ENCODE measurements around the gene RAB35.

The RAB35 gene

DNA sequence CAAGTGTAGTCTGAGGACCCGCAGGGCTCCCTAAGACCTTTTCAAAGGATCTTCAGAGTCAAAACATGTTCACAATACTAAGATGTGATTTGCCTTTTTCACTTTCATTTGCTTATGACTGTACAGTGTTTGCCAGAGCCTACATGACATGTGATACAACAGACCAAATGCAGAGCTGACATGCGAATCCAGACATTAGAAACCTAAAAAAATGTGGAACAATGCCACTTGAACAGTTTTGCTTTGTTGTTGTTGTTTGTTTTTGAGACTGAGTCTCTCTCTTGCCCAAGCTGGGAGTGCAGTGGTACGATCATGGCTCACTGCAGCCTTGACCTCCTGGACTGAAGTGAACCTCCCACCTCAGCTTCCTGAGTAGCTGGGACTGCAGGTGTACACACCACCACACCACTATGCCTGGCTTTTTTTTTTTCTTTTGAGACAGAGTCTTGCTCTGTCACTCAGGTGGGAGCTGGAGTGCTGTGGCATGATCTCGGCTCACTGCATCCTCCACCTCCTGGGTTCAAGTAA lies 5.3 kb upstream of the RAB35 start:
- peaks cover 9% of the 10 kb centered on the region for H3K4me1 ChIP-seq (ENCODE audit: control insufficient read depth, insufficient read depth, low read length)
- H3K27ac ChIP-seq (ENCODE audit: extremely low read depth, low read depth, low read length) = no peak overlapping the region
- H3K4me3 ChIP-seq (ENCODE audit: low read depth, low read length) = no peak overlapping the region
- POLR2A ChIA-PET = interaction anchor here (0.7 kb wide), 1 partner anchor 17 kb away, joined by 6 read pairs; no protein-coding TSS in a partner anchor
- H3K36me3 ChIP-seq (ENCODE audit: control insufficient read depth in 2 of 2, insufficient read depth in 1 of 2, low read length in 2 of 2) = peaks cover 0 to 13% of the 10 kb centered on the region in 2 experiments; a peak in 1 of 3 replicates
- no peaks in the 10 kb centered on the region for H3K9me3 ChIP-seq (ENCODE audit: control insufficient read depth, insufficient read depth, low read depth, low read length)
- TF ChIP-seq ZNF600 (tag by site-specific recombination; IDR thresholded peaks at IDR 0.05) (peak; percentile 32; the same call in 1 of the 2 replicates), ZNF280C (tag by site-specific recombination; IDR thresholded peaks at IDR 0.05) (no peak), ZSCAN30 (tag by site-specific recombination; IDR thresholded peaks at IDR 0.05) (no peak), PRDM2 (tag by site-specific recombination; IDR thresholded peaks at IDR 0.05; ENCODE audit: borderline replicate concordance) (no peak)
- CTCF ChIA-PET = no interaction called here

GRCh38 chr12:120121343-120121742 lies 4.8 kb upstream of the RAB35 start:
- Histone ChIP-seq H3K4me1 (ENCODE audit: control insufficient read depth, insufficient read depth, low read length) (peaks cover 9% of the 10 kb centered on the region), H3K27ac (ENCODE audit: extremely low read depth, low read depth, low read length) (no peak overlapping the region), H3K9me3 (ENCODE audit: control insufficient read depth, insufficient read depth, low read depth, low read length) (no peaks in the 10 kb centered on the region), H3K36me3 (ENCODE audit: control insufficient read depth in 2 of 2, insufficient read depth in 1 of 2, low read length in 2 of 2) (peaks cover 0 to 9% of the 10 kb centered on the region in 2 experiments; a peak in 1 of 3 replicates), H3K4me3 (ENCODE audit: low read depth, low read length) (no peak overlapping the region)
- CTCF ChIA-PET = no interaction called here
- TF ChIP-seq SCRT2 (tag by site-specific recombination; IDR thresholded peaks at IDR 0.05) (peak; percentile 85), GFI1B (tag by site-specific recombination; IDR thresholded peaks at IDR 0.05) (no peak), SCRT1 (tag by site-specific recombination; IDR thresholded peaks at IDR 0.05; ENCODE audit: borderline replicate concordance) (peak; percentile 52; the same call in 1 of the 2 replicates), ZNF292 (tag by site-specific recombination; IDR thresholded peaks at IDR 0.05; ENCODE audit: borderline replicate concordance, low read depth) (no peak)
- POLR2A ChIA-PET = interaction anchor here (1.0 to 1.4 kb wide), 3 partner anchors 39 to 170 kb away, joined by 3 to 6 read pairs (median 3); partner anchors contain the start of gene RPLP0

GRCh38 chr12:120119271-120119973 lies 2.9 kb upstream of the RAB35 start:
- CTCF ChIA-PET = interaction anchor here (0.7 kb wide), 2 partner anchors 17 to 886 kb away, joined by 3 read pairs; no protein-coding TSS in a partner anchor
- peaks cover 9% of the 10 kb centered on the region for H3K4me1 ChIP-seq (ENCODE audit: control insufficient read depth, insufficient read depth, low read length)
- H3K27ac ChIP-seq (ENCODE audit: extremely low read depth, low read depth, low read length) = no peak overlapping the region
- no peak overlapping the region for H3K4me3 ChIP-seq (ENCODE audit: low read depth, low read length)
- no peaks in the 10 kb centered on the region for H3K9me3 ChIP-seq (ENCODE audit: control insufficient read depth, insufficient read depth, low read depth, low read length)
- POLR2A ChIA-PET = interaction anchor here (0.5 to 2.7 kb wide), 3 partner anchors 29 to 86 kb away, joined by 5 to 33 read pairs (median 6); partner anchors contain the start of gene RPLP0
- no peak for TF ChIP-seq ZNF48 (tag by site-specific recombination; IDR thresholded peaks at IDR 0.05)
- TF ChIP-seq SCRT2 (tag by site-specific recombination; IDR thresholded peaks at IDR 0.05) = peak; percentile 77
- TF ChIP-seq ZNF311 (tag by site-specific recombination; IDR thresholded peaks at IDR 0.05; ENCODE audit: borderline replicate concordance) = no peak
- no peak for TF ChIP-seq ZNF707 (tag by site-specific recombination; IDR thresholded peaks at IDR 0.05)
- peaks cover 0 to 10% of the 10 kb centered on the region in 2 experiments; a peak in 1 of 3 replicates for H3K36me3 ChIP-seq (ENCODE audit: control insufficient read depth in 2 of 2, insufficient read depth in 1 of 2, low read length in 2 of 2)

Data from HEK293 (cell line).